Lower leg skin (tissue), 3 donors: ENCODE results near the gene NUMB.

ENCODE experiments used
- CTCF ChIP-seq, 3 donors: fragments of 450-650 bp; IDR thresholded peaks; one replicate each; pipeline ENCODE4 v1.5.1; 2016; ENCODE audit warnings: antibody characterized with exemption in 3 of 3, mild to moderate bottlenecking in 3 of 3, moderate library complexity in 2 of 3
- POLR2A ChIP-seq, 2 donors: fragments of 450-650 bp; IDR thresholded peaks; one replicate each; pipeline ENCODE4 v1.6.1; 2016 to 2017; ENCODE audit warnings: antibody characterized with exemption in 2 of 2, mild to moderate bottlenecking in 1 of 2, moderate library complexity in 1 of 2

GRCh38 chr14:73261520-73262426 lies 196.6 kb downstream of the NUMB start:
- no peak for TF ChIP-seq CTCF (IDR thresholded peaks at IDR 0.05)
- TF ChIP-seq POLR2A (IDR thresholded peaks at IDR 0.05): no peak
